Epithelial cell of proximal tubule (primary cell): ENCODE results near the gene ZC3H6. TPM values are rescaled to one million over a fixed set of nuclear protein-coding genes. Genes with fewer than 3 reads are reported as not detected.
"Not testable (repeated sequence)": the region's sequence is repeated elsewhere in the genome, so short reads cannot be mapped to it uniquely, and the experiment has no call there.

Source experiments
- DNase-seq: peaks from one replicate; pipeline ENCODE4 v3.0.0-alpha.2; 2011; ENCODE audit warnings: low read depth
- H3K4me3 ChIP-seq: 2 replicates; pipeline ENCODE4 v1.5.1; 2011; ENCODE audit warnings: low read depth, mild to moderate bottlenecking, low read length
- CTCF ChIP-seq: conservative IDR thresholded peaks from 2 replicates; pipeline ENCODE4 v1.5.1; 2012; ENCODE audit warnings: low read depth, mild to moderate bottlenecking, low read length
- total RNA-seq: library from RNA; depleted of rRNA; stranded (reverse); fragments of >200 nt; gene quantifications from 2 replicates; pipeline ENCODE4 v1.2.3, GENCODE V29; 2015

The ZC3H6 gene
- total RNA-seq, 1 donor from 2014 or later: 6.7 TPM

GRCh38 chr2:112342067-112342550 lies 66.7 kb downstream of the ZC3H6 start:
- DNase-seq: no peak
- no peak for TF ChIP-seq CTCF
- no peak overlapping the region for H3K4me3 ChIP-seq

GRCh38 chr2:112343827-112344585 lies 68.6 kb downstream of the ZC3H6 start:
- no peak for TF ChIP-seq CTCF
- no peak for DNase-seq
- no peak overlapping the region for H3K4me3 ChIP-seq

GRCh38 chr2:112345030-112346027 lies 69.9 kb downstream of the ZC3H6 start:
- TF ChIP-seq CTCF: peak; percentile 10
- DNase-seq: no peak
- H3K4me3 ChIP-seq: no peak overlapping the region

- not testable (repeated sequence) for DNase-seq, H3K4me3 ChIP-seq
These were observed 76.9 kb downstream of the ZC3H6 start for GRCh38 chr2:112352292-112352691.

- not testable (repeated sequence) for DNase-seq
These were observed 77.6 kb downstream of the ZC3H6 start for GRCh38 chr2:112352809-112353603.

GRCh38 chr2:112354335-112354734 lies 78.9 kb downstream of the ZC3H6 start:
- not testable (repeated sequence) for H3K4me3 ChIP-seq, DNase-seq

More at GRCh38 chr2:112352809-112353603, 77.6 kb downstream of the ZC3H6 start:
- not testable (repeated sequence) for H3K4me3 ChIP-seq

- DNase-seq, H3K4me3 ChIP-seq: not testable (repeated sequence)
These were observed 84.7 kb downstream of the ZC3H6 start for GRCh38 chr2:112360055-112360454.

Other genes with a start within 250 kb of the ZC3H6 start
- gene TMEM87B, start 220.3 kb upstream of the ZC3H6 start, total RNA-seq: 11.7 and 20.8 TPM in 2 replicates
- gene FBLN7, start 137.2 kb upstream of the ZC3H6 start, total RNA-seq: 1.6 TPM in 1 of 2 replicates, not detected in the other
- 3.7 and 4.5 TPM in 2 replicates for gene ZC3H8, start 20.6 kb upstream of the ZC3H6 start, total RNA-seq
- gene RGPD8, start 158.0 kb downstream of the ZC3H6 start, total RNA-seq: 2.4 and 4.3 TPM in 2 replicates
- gene TTL, start 206.6 kb downstream of the ZC3H6 start, total RNA-seq: 42.3 and 60.9 TPM in 2 replicates